Uterus (tissue), 2 donors: ENCODE data around the gene ITGB1.
"Not testable (repeated sequence)": the region's sequence is repeated elsewhere in the genome, so short reads cannot be mapped to it uniquely, and the experiment has no call there.

Experiments used
- POLR2A ChIP-seq, 2 donors: fragments of 450-650 bp; IDR thresholded peaks; one replicate each; pipeline ENCODE4 v1.6.1; 2016; ENCODE audit warnings: antibody characterized with exemption in 2 of 2, mild to moderate bottlenecking in 1 of 2, moderate library complexity in 1 of 2
- TF ChIP-seq, protein P1 (sequence below), 4 experiments: fragments of 200-600 bp in 2 of 4; fragments of 450-650 bp in 2 of 4; sonication (generic) in 2 of 4; IDR thresholded peaks; one replicate each; pipeline ENCODE4 v1.5.1; 2016 to 2019; ENCODE audit warnings: antibody characterized with exemption in 4 of 4, mild to moderate bottlenecking in 2 of 4, moderate library complexity in 1 of 4

DNA sequence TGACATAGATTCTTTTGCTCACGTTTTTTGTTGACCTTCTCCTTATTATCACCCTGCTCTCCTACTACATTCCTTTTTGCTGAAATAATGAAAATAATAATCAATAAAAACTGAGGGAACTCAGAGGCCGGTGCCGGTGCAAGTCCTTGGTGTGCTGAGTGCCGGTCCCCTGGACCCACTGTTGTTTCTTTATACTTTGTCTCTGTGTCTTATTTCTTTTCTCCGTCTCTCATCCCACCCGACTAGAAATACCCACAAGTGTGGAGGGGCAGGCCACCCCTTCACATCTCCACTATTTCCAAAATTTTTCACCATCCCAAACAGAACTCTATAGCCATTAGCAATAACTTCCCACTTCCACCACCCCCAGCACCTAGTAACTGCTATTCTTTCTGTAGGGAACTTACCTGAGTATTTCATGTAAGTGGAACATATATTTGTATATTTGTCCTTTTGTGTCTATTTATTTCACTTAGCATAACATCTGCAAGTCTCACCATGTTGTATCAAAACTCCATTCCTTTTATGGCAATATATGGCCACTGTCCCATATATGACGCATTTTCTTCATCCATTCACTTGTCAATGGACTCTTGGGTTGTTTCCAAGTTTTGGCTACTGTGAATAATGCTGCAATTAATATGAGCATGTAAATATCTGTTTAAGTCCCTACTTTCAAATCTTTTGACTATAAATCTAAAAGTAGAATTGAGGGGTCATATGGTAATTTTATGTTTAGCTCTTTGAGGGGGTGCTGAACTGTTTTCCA is 62.6 kb downstream of the ITGB1 start:
- not testable (repeated sequence) for TF ChIP-seq POLR2A (IDR thresholded peaks at IDR 0.05)
- TF ChIP-seq, protein P1, sequence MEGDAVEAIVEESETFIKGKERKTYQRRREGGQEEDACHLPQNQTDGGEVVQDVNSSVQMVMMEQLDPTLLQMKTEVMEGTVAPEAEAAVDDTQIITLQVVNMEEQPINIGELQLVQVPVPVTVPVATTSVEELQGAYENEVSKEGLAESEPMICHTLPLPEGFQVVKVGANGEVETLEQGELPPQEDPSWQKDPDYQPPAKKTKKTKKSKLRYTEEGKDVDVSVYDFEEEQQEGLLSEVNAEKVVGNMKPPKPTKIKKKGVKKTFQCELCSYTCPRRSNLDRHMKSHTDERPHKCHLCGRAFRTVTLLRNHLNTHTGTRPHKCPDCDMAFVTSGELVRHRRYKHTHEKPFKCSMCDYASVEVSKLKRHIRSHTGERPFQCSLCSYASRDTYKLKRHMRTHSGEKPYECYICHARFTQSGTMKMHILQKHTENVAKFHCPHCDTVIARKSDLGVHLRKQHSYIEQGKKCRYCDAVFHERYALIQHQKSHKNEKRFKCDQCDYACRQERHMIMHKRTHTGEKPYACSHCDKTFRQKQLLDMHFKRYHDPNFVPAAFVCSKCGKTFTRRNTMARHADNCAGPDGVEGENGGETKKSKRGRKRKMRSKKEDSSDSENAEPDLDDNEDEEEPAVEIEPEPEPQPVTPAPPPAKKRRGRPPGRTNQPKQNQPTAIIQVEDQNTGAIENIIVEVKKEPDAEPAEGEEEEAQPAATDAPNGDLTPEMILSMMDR (IDR thresholded peaks at IDR 0.05), result not testable (repeated sequence)
